Endothelial cell of umbilical vein (primary cell): ENCODE data around the gene ATL1. TPM values are rescaled to one million over a fixed set of nuclear protein-coding genes. Genes with fewer than 3 reads are reported as not detected.

Experiments
- BruUV-seq: library from RNA; stranded (reverse); fragments of 400-500 nt; replicated peaks from 2 replicates; lab custom pipeline; 2021; lab: Mats Ljungman, UMichigan
- CTCF ChIA-PET: fragments of 300-600, 350-600 bp; sonication (Branson Sonifier 250); formaldehyde crosslinking; loops from one replicate; lab custom pipeline; 2021; ENCODE audit warnings: antibody characterized with exemption, inconsistent platforms; lab: Charles Lee
- POLR2A ChIA-PET: fragments of 300-600, 350-600 bp; sonication (Branson Sonifier 250); formaldehyde crosslinking; loops from one replicate; lab custom pipeline; 2021; ENCODE audit warnings: antibody characterized with exemption, inconsistent platforms; lab: Charles Lee
- DNase-seq: peaks from one replicate; pipeline ENCODE4 v3.0.0-alpha.2; 2011; ENCODE audit warnings: low read depth, low spot score
- FAIRE-seq: peaks from 2 replicates; lab custom pipeline; 2011; peaks lifted over from hg19 to GRCh38; lab: Jason Lieb, UNC
- H2AFZ ChIP-seq: 2 replicates; pipeline ENCODE4 v1.6.0; 2012; ENCODE audit warnings: low read depth, low read length, control low read depth, inconsistent platforms
- H3K27ac ChIP-seq: 2 replicates; pipeline ENCODE4 v1.5.1; 2011; ENCODE audit warnings: low read depth, mild to moderate bottlenecking, control low read depth, low read length, moderate library complexity; ENCODE audit not compliant: insufficient read depth
- H3K27me3 ChIP-seq, 2 experiments: 2 replicates each; pipeline versions ENCODE4 v1.6.0 to v1.6.1; 2011; ENCODE audit warnings: low read length in 2 of 2, mixed read lengths in 1 of 2; ENCODE audit not compliant: control insufficient read depth in 2 of 2, insufficient read depth in 2 of 2
- H3K36me3 ChIP-seq, 2 experiments: 2 replicates in 1 of 2; 3 replicates in 1 of 2; pipeline ENCODE4 v1.5.1; 2011; ENCODE audit warnings: low read length in 2 of 2, mild to moderate bottlenecking in 1 of 2, moderate library complexity in 1 of 2; ENCODE audit not compliant: control insufficient read depth in 2 of 2, insufficient read depth in 2 of 2; ENCODE audit errors: extremely low read depth in 1 of 2
- H3K4me1 ChIP-seq: 3 replicates; pipeline ENCODE4 v1.5.1; 2011; ENCODE audit warnings: mild to moderate bottlenecking, low read length; ENCODE audit not compliant: control insufficient read depth, insufficient read depth; ENCODE audit errors: extremely low read depth
- H3K4me2 ChIP-seq: 2 replicates; pipeline ENCODE4 v1.6.1; 2011; ENCODE audit warnings: low read length, control low read depth, mixed read lengths; ENCODE audit not compliant: insufficient read depth
- H3K4me3 ChIP-seq, 3 experiments: fragments of 200-600 bp in 1 of 3; sonication (generic), shearing (Covaris generic) in 1 of 3; replicated peaks in 1 of 3; 2 replicates each; pipeline ENCODE4 v1.5.1; 2011 to 2016; ENCODE audit warnings: control low read depth in 3 of 3, low read length in 3 of 3, mild to moderate bottlenecking in 2 of 3, inconsistent platforms in 1 of 3, low read depth in 1 of 3, moderate library complexity in 1 of 3; ENCODE audit not compliant: insufficient read depth in 1 of 3
- H3K79me2 ChIP-seq: 2 replicates; pipeline ENCODE4 v1.6.0; 2012; ENCODE audit warnings: low read length, inconsistent platforms; ENCODE audit not compliant: control insufficient read depth, insufficient read depth
- H3K9ac ChIP-seq: replicated peaks from 2 replicates; pipeline ENCODE3; 2011; ENCODE audit warnings: low read length, control low read depth; ENCODE audit not compliant: insufficient read depth; ENCODE audit errors: extremely low read depth
- H3K9me1 ChIP-seq: replicated peaks from 3 replicates; pipeline ENCODE4 v1.6.0; 2011; ENCODE audit warnings: mild to moderate bottlenecking, low read length; ENCODE audit not compliant: control insufficient read depth, insufficient read depth; ENCODE audit errors: extremely low read depth
- H3K9me3 ChIP-seq: replicated peaks from 2 replicates; pipeline ENCODE4 v1.5.1; 2012; ENCODE audit warnings: low read length, inconsistent platforms; ENCODE audit not compliant: control insufficient read depth, insufficient read depth
- H4K20me1 ChIP-seq: replicated peaks from 2 replicates; pipeline ENCODE3; 2011; ENCODE audit warnings: mild to moderate bottlenecking, low read length; ENCODE audit not compliant: control insufficient read depth, insufficient read depth; ENCODE audit errors: extremely low read depth
- EZH2 ChIP-seq: IDR thresholded peaks from 2 replicates; pipeline ENCODE4 v1.6.1; 2012; ENCODE audit warnings: borderline replicate concordance, low read depth, mild to moderate bottlenecking, moderate library complexity, low read length, inconsistent platforms; ENCODE audit not compliant: severe bottlenecking
- FOS ChIP-seq: IDR thresholded peaks from 2 replicates; pipeline ENCODE4 v1.6.1; 2011; ENCODE audit warnings: mild to moderate bottlenecking, low read length, moderate library complexity, borderline replicate concordance; ENCODE audit not compliant: insufficient read depth
- GATA2 ChIP-seq: IDR thresholded peaks from 2 replicates; pipeline ENCODE4 v1.7.0; 2011; ENCODE audit warnings: low read depth, mild to moderate bottlenecking, moderate library complexity, mixed read lengths, low read length; ENCODE audit not compliant: insufficient read length, insufficient read depth
- JUN ChIP-seq: IDR thresholded peaks from 2 replicates; pipeline ENCODE4 v1.6.1; 2011; ENCODE audit warnings: borderline replicate concordance, low read depth; ENCODE audit not compliant: insufficient read length, insufficient read depth
- MYC ChIP-seq: IDR thresholded peaks from one replicate; pipeline ENCODE4 v1.6.1; 2011; ENCODE audit warnings: mild to moderate bottlenecking, low read depth, low read length
- POLR2A ChIP-seq: IDR thresholded peaks from 2 replicates; pipeline ENCODE4 v1.6.1; 2012; ENCODE audit warnings: low read depth, mild to moderate bottlenecking, control low read depth, low read length
- POLR2AphosphoS5 ChIP-seq: IDR thresholded peaks from 2 replicates; pipeline ENCODE4 v1.6.1; 2012; ENCODE audit warnings: low read depth, mild to moderate bottlenecking, control low read depth, low read length, moderate library complexity; ENCODE audit not compliant: insufficient read depth
- dilution Hi-C: fragments of 300-500 bp; cut with MboI; formaldehyde crosslinking; loops from one replicate; pipeline ENCODE4 v1.15.0; 2019; ENCODE audit warnings: low sequenced_read_pairs; ENCODE audit not compliant: extremely low pct_ligation_motif_present
- intact Hi-C: fragments of 100-400 bp; cut with micrococcal nuclease; formaldehyde crosslinking; loops from one replicate; pipeline ENCODE4 v1.10.0; 2022
- polyA plus RNA-seq, 4 experiments: library from polyadenylated mRNA; depleted of rRNA in 3 of 4; stranded (reverse) in 3 of 4; unstranded in 1 of 4; fragments of >200 nt; gene quantifications; 2 replicates each; pipeline versions ENCODE4 v1.2.1 to v1.2.3, GENCODE V29; 2011 to 2012; ENCODE audit warnings: missing spikeins in 1 of 4
- total RNA-seq: library from RNA; stranded (reverse); gene quantifications from 2 replicates; pipeline ENCODE4 v1.2.3, GENCODE V29; 2021
- TF ChIP-seq, protein P1 (sequence below): IDR thresholded peaks from 2 replicates; pipeline ENCODE4 v1.6.1; 2011; ENCODE audit not compliant: insufficient read depth, insufficient read length
- TF ChIP-seq, protein P2 (sequence below), 2 donors: IDR thresholded peaks; 1 replicate in 1 of 2; 2 replicates in 1 of 2; pipeline ENCODE4 v1.5.1; 2011; ENCODE audit warnings: low read length in 2 of 2, mild to moderate bottlenecking in 2 of 2, moderate library complexity in 2 of 2, control low read depth in 1 of 2, inconsistent platforms in 1 of 2, low read depth in 1 of 2; ENCODE audit not compliant: insufficient read depth in 1 of 2; ENCODE audit errors: extremely low read depth in 1 of 2

Gene ATL1
- total and polyA plus RNA-seq, 2 donors (not counting 3 experiments of a cell fraction or from before 2014, with no cell fraction given), result 1.1 to 5.1 TPM

DNA sequence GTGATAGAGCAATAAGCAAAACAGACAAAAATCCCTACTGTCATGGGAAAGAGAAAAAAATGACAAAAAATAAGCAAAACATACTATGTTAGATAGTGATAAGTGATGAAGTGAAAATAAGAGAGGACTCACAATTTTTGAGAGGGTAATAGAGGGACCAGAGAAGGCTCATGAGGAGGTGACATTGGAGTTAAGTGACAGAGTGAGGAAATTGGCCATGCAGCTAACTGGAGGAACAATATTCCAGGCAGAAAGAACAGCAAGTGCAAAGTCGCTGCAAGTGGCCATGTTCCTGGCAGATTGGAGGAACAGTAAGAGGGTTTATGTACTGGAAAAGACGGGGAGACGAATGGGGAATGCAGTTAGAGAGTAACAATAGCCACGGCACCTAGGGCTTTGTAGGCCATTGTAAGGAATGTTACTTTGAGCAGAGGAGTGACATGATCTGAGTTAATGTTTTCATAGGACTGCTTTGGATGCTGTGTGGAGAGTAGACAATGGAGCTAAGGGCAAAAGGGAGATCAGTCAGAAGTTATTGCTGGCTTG, 109.6 kb downstream of the ATL1 start:
- ChIA-PET CTCF (no interaction called here), POLR2A (interaction anchor here (0.6 kb wide), 1 partner anchor 531 kb away, joined by 3 read pairs; no protein-coding TSS in a partner anchor)
- intact Hi-C loops (loop anchor here (2.0 to 10.0 kb wide), 5 partner anchors 45 to 1885 kb away; partner anchors contain the start of genes DMAC2L, GPR137C, L2HGDH and TXNDC16), dilution Hi-C loops (no loop called here)
- H3K4me3 ChIP-seq, result peak overlapping the region in 1 of 3 experiments; percentile 81
- H3K4me2 ChIP-seq, result peak overlapping the region; percentile 91
- no TSS peak for BruUV-seq
- peaks cover 23% of the 10 kb centered on the region for H3K4me1 ChIP-seq
- H3K27me3 ChIP-seq, result no peaks in the 10 kb centered on the region
- no peak for FAIRE-seq
- H4K20me1 ChIP-seq, result peaks cover 3% of the 10 kb centered on the region
- H2AFZ ChIP-seq, result peak overlapping the region; percentile 82
- peaks cover 30% of the 10 kb centered on the region for H3K79me2 ChIP-seq
- TF ChIP-seq, protein P1, sequence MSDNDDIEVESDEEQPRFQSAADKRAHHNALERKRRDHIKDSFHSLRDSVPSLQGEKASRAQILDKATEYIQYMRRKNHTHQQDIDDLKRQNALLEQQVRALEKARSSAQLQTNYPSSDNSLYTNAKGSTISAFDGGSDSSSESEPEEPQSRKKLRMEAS, result no peak
- TF ChIP-seq POLR2A, result no peak
- no peak for TF ChIP-seq GATA2
- TF ChIP-seq JUN, result no peak
- no peak for TF ChIP-seq EZH2
- no peak for TF ChIP-seq FOS
- TF ChIP-seq, protein P2, sequence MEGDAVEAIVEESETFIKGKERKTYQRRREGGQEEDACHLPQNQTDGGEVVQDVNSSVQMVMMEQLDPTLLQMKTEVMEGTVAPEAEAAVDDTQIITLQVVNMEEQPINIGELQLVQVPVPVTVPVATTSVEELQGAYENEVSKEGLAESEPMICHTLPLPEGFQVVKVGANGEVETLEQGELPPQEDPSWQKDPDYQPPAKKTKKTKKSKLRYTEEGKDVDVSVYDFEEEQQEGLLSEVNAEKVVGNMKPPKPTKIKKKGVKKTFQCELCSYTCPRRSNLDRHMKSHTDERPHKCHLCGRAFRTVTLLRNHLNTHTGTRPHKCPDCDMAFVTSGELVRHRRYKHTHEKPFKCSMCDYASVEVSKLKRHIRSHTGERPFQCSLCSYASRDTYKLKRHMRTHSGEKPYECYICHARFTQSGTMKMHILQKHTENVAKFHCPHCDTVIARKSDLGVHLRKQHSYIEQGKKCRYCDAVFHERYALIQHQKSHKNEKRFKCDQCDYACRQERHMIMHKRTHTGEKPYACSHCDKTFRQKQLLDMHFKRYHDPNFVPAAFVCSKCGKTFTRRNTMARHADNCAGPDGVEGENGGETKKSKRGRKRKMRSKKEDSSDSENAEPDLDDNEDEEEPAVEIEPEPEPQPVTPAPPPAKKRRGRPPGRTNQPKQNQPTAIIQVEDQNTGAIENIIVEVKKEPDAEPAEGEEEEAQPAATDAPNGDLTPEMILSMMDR (IDR thresholded peaks at IDR 0.05; ENCODE audit: extremely low read depth in 1 of 2, insufficient read depth in 1 of 2, low read depth in 1 of 2, low read length in 2 of 2), result no peak
- no peak for TF ChIP-seq MYC
- TF ChIP-seq POLR2AphosphoS5, result no peak
- H3K36me3 ChIP-seq, result peaks cover 0 to 2% of the 10 kb centered on the region in 2 experiments
- DNase-seq, result peak; percentile 17
- no peaks in the 10 kb centered on the region for H3K9me3 ChIP-seq
- H3K27ac ChIP-seq, result peak overlapping the region; percentile 26
- H3K9ac ChIP-seq, result no peak overlapping the region
- no peaks in the 10 kb centered on the region for H3K9me1 ChIP-seq
